ENCODE measurements around the gene POLR3H.

GRCh38 chr22:41526226-41526829 is 17.9 kb downstream of the POLR3H start:
- no peak for TF ChIP-seq POLR2AphosphoS5 (IDR thresholded peaks at IDR 0.05)
- TF ChIP-seq CTCF (IDR thresholded peaks at IDR 0.05) = no peak
